ENCODE results near the gene ABCC6.

The ABCC6 gene

GRCh38 chr16:16143931-16144330 lies 79.4 kb downstream of the ABCC6 start:
- no peak overlapping the region for H3K4me3 ChIP-seq (ENCODE audit: low read depth, low read length)
- DNase-seq: no peak
- peaks cover 14% of the 10 kb centered on the region for H3K36me3 ChIP-seq
- TF ChIP-seq CTCF (IDR thresholded peaks at IDR 0.05; ENCODE audit: low read depth, low read length): no peak
- no peak overlapping the region for H3K27ac ChIP-seq
- H3K27me3 ChIP-seq (ENCODE audit: insufficient read depth, low read depth, severe bottlenecking): no peaks in the 10 kb centered on the region
- H3K9me3 ChIP-seq (ENCODE audit: severe bottlenecking): no peaks in the 10 kb centered on the region

DNA sequence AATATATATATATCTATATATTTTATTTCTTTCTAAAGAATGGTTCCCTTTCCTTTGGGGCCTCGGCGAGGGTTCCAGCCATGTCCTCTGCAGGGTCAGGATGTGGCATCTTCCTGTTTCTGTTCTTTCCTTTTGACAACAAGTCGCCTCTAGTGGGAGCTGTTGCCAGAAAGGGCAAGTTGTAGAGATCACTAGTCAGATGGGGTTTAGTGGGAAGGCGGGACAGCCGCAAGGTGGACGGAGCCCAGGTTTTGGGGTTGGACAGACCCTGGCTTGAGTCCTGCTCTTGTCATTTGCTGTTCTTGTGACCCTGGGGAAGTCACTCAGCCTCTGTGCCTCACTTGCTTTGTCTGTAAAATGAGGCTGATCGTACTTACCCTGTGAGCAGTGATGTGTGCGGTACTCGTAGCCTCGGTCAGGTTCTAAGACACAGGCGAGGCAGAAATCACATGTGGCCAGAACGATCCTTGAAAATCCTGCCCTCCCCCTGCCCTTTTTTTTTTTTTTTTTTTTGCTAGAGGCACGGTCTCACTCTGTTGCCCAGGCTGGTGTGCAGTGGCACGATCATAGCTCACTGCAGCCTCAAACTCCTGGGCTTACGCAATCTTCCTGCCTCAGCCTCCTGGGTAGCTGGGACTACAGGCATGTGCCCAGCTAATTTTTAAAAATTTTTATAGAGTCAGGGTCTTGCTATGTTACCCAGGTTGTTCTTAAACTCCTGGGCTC lies 80.1 kb downstream of the ABCC6 start:
- peaks cover 20% of the 10 kb centered on the region for H3K36me3 ChIP-seq
- DNase-seq: peak; percentile 23
- peak; percentile 66 for TF ChIP-seq CTCF (IDR thresholded peaks at IDR 0.05; ENCODE audit: low read depth, low read length)
- H3K9me3 ChIP-seq (ENCODE audit: severe bottlenecking): no peaks in the 10 kb centered on the region
- H3K27me3 ChIP-seq (ENCODE audit: insufficient read depth, low read depth, severe bottlenecking): no peaks in the 10 kb centered on the region
- no peak overlapping the region for H3K27ac ChIP-seq
- H3K4me3 ChIP-seq (ENCODE audit: low read depth, low read length): no peak overlapping the region

DNA sequence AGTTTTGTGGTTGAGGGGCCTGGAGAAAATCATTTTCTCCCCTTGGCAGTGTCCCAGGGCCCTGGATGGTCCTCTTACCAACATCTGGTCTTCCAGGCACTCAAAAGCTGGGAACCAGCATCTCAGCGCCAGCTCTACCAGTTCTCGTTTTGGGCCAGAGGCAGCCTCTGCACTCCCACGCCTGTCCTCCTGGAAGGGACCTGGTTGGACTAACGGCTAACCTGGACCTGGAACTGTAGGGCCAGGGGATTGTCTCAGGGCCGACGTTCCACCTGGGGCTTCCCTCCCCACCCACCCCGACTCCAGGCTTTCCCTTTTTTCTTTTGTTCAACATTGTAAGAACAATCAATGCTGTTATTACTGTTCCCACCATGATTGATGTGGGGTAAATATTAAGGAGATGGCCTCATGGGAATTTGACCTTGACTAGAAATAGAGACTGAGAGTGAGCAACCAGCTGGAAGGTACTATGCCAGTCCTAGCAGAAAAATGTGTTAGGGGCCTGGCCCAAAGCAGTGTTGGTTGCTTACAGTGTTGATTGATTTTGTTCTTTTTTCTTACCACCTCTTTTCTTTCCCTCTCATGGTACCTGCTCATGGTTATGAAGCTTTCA lies 81.4 kb downstream of the ABCC6 start:
- no peak for DNase-seq
- no peak overlapping the region for H3K4me3 ChIP-seq (ENCODE audit: low read depth, low read length)
- no peak for TF ChIP-seq CTCF (IDR thresholded peaks at IDR 0.05; ENCODE audit: low read depth, low read length)
- no peaks in the 10 kb centered on the region for H3K27me3 ChIP-seq (ENCODE audit: insufficient read depth, low read depth, severe bottlenecking)
- H3K27ac ChIP-seq: no peak overlapping the region
- peaks cover 32% of the 10 kb centered on the region for H3K36me3 ChIP-seq
- no peaks in the 10 kb centered on the region for H3K9me3 ChIP-seq (ENCODE audit: severe bottlenecking)

GRCh38 chr16:16141141-16141540 lies 82.2 kb downstream of the ABCC6 start:
- no peak for TF ChIP-seq CTCF (IDR thresholded peaks at IDR 0.05; ENCODE audit: low read depth, low read length)
- Histone ChIP-seq H3K4me3 (ENCODE audit: low read depth, low read length) (no peak overlapping the region), H3K27ac (no peak overlapping the region), H3K36me3 (peaks cover 39% of the 10 kb centered on the region), H3K27me3 (ENCODE audit: insufficient read depth, low read depth, severe bottlenecking) (no peaks in the 10 kb centered on the region), H3K9me3 (ENCODE audit: severe bottlenecking) (no peaks in the 10 kb centered on the region)
- no peak for DNase-seq

- Histone ChIP-seq H3K27ac (no peak overlapping the region), H3K9me3 (ENCODE audit: severe bottlenecking) (no peaks in the 10 kb centered on the region), H3K4me3 (ENCODE audit: low read depth, low read length) (no peak overlapping the region), H3K27me3 (ENCODE audit: insufficient read depth, low read depth, severe bottlenecking) (no peaks in the 10 kb centered on the region), H3K36me3 (peaks cover 40% of the 10 kb centered on the region)
- no peak for TF ChIP-seq CTCF (IDR thresholded peaks at IDR 0.05; ENCODE audit: low read depth, low read length)
- DNase-seq: no peak
Observed at GRCh38 chr16:16140537-16140936, 82.8 kb downstream of the ABCC6 start.
